Caco-2 (cell line): Measurements from ENCODE around the gene SDK2. TPM values are rescaled to one million over a fixed set of nuclear protein-coding genes. Genes with fewer than 3 reads are reported as not detected.

Experiments
- BruUV-seq: library from RNA; stranded (reverse); fragments of 400-500 nt; replicated peaks from 2 replicates; lab custom pipeline; 2021; lab: Mats Ljungman, UMichigan
- CTCF ChIA-PET: fragments of 300-600 bp; sonication (Branson Sonifier 250); formaldehyde crosslinking; loops from one replicate; lab custom pipeline; 2022; ENCODE audit warnings: antibody characterized with exemption; lab: Charles Lee
- POLR2A ChIA-PET: fragments of 300-600 bp; sonication (Branson Sonifier 250); formaldehyde crosslinking; loops from one replicate; lab custom pipeline; 2022; ENCODE audit warnings: antibody characterized with exemption; lab: Charles Lee
- DNase-seq, 2 experiments: peaks; one replicate each; pipeline versions ENCODE4 v3.0.0 to v3.0.0-alpha.2; 2020 to 2022
- H3K27me3 ChIP-seq: replicated peaks from 2 replicates; pipeline ENCODE4 v1.6.0; 2011; ENCODE audit warnings: low read length; ENCODE audit not compliant: control insufficient read depth, insufficient read depth
- H3K36me3 ChIP-seq: 2 replicates; pipeline ENCODE4 v1.5.1; 2011; ENCODE audit warnings: low read length; ENCODE audit not compliant: control insufficient read depth, insufficient read depth
- H3K4me1 ChIP-seq: fragments of 250-450 bp; sonication (Bioruptor Pico); 2 replicates; pipeline ENCODE4 v1.5.1; 2020; ENCODE audit warnings: mild to moderate bottlenecking
- H3K4me3 ChIP-seq: 2 replicates; pipeline ENCODE4 v1.5.1; 2011; ENCODE audit warnings: low read depth, mild to moderate bottlenecking, control low read depth, low read length
- H3K9me3 ChIP-seq: fragments of 250-450 bp; sonication (Bioruptor Pico); 2 replicates; pipeline ENCODE4 v1.5.1; 2020; ENCODE audit warnings: mild to moderate bottlenecking, moderate library complexity
- H3K27ac Mint-ChIP-seq: one replicate; pipeline ENCODE4 v1.8.0; 2022; ENCODE audit warnings: mixed read lengths; ENCODE audit not compliant: unreplicated experiment
- H3K27me3 Mint-ChIP-seq: one replicate; pipeline ENCODE4 v1.8.0; 2022; ENCODE audit warnings: mixed read lengths; ENCODE audit not compliant: insufficient read depth, unreplicated experiment
- H3K36me3 Mint-ChIP-seq: one replicate; pipeline ENCODE4 v1.8.0; 2022; ENCODE audit warnings: mild to moderate bottlenecking, mixed read lengths; ENCODE audit not compliant: insufficient read depth, unreplicated experiment
- H3K4me1 Mint-ChIP-seq: one replicate; pipeline ENCODE4 v1.8.0; 2022; ENCODE audit warnings: low read depth, mixed read lengths; ENCODE audit not compliant: unreplicated experiment
- H3K4me3 Mint-ChIP-seq: one replicate; pipeline ENCODE4 v1.8.0; 2022; ENCODE audit warnings: mild to moderate bottlenecking, moderate library complexity, mixed read lengths; ENCODE audit not compliant: unreplicated experiment
- H3K9me3 Mint-ChIP-seq: one replicate; pipeline ENCODE4 v1.8.0; 2022; ENCODE audit warnings: mixed read lengths; ENCODE audit not compliant: unreplicated experiment
- intact Hi-C: fragments of 100-400 bp; cut with micrococcal nuclease; formaldehyde crosslinking; loops from one replicate; pipeline ENCODE4 v1.10.0; 2022; ENCODE audit not compliant: unreplicated experiment
- total RNA-seq: library from RNA; stranded (reverse); gene quantifications from 2 replicates; pipeline ENCODE4 v1.2.3, GENCODE V29; 2022
- TF ChIP-seq, protein P1 (sequence below), 2 experiments: fragments of 200-600 bp in 1 of 2; IDR thresholded peaks; 1 replicate in 1 of 2; 2 replicates in 1 of 2; pipeline versions ENCODE4 v1.5.1 to v1.8.0; 2011 to 2022; ENCODE audit warnings: antibody characterized with exemption in 1 of 2, control low read depth in 1 of 2, inconsistent platforms in 1 of 2, low read depth in 1 of 2, low read length in 1 of 2, mild to moderate bottlenecking in 1 of 2, moderate library complexity in 1 of 2; ENCODE audit not compliant: insufficient read depth in 1 of 2, severe bottlenecking in 1 of 2, unreplicated experiment in 1 of 2

Gene SDK2
- total RNA-seq, 1 experiment from 2014 or later = 0.09 TPM

DNA sequence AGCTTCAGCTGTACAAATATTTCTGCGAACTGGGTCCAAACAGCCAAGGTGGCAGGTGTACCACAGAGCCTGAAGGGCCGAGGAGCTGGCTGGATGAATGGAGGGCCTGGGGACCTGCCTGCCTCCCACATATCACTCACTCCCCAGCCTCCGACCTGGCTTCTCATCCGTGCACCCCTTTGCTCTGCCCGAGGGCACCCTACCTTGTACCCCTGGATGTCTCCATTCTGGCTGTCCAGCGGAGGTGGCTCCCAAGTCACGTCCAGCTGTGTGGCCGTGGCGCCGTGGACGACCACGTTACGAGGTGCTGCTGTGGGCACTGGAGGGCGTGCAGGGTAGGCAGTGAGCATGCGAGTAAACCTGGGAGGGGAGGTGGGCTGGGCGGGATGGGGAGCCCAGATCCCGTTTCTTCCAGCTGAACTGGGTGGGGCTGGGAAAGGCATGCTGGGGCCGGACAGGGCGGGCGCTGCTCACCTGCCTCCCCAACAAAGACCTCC is 265.2 kb downstream of the SDK2 start:
- CTCF ChIA-PET = no interaction called here

DNA sequence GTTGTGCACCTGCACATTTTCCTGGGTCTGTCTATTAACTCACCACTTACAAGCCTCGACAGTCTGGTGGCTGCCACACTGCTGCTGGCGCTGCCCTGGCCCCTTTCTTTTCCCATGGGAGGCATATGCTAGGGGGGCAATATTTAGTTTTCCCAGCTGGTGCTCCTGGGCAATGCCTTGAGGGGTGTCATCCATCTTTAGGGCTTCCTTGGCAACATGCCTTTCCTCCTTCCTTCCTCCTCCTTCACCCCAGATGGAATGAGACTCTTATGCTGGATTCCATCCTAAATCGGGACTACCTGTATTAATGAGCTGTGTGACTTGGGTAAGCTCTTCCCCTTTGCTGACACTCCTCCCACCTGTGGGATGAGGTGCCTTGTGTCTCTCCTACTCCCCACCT is 267.6 kb downstream of the SDK2 start:
- H3K27me3 ChIP-seq = no peaks in the 10 kb centered on the region; the same call in none of the 2 replicates
- ChIA-PET CTCF (no interaction called here), POLR2A (no interaction called here)
- Mint-ChIP-seq H3K4me3 (no peak overlapping the region), H3K9me3 (no peaks in the 10 kb centered on the region), H3K4me1 (no peaks in the 10 kb centered on the region), H3K27me3 (peaks cover 21% of the 10 kb centered on the region), H3K36me3 (no peaks in the 10 kb centered on the region), H3K27ac (no peak overlapping the region)
- H3K36me3 ChIP-seq = no peaks in the 10 kb centered on the region
- TF ChIP-seq, protein P1, sequence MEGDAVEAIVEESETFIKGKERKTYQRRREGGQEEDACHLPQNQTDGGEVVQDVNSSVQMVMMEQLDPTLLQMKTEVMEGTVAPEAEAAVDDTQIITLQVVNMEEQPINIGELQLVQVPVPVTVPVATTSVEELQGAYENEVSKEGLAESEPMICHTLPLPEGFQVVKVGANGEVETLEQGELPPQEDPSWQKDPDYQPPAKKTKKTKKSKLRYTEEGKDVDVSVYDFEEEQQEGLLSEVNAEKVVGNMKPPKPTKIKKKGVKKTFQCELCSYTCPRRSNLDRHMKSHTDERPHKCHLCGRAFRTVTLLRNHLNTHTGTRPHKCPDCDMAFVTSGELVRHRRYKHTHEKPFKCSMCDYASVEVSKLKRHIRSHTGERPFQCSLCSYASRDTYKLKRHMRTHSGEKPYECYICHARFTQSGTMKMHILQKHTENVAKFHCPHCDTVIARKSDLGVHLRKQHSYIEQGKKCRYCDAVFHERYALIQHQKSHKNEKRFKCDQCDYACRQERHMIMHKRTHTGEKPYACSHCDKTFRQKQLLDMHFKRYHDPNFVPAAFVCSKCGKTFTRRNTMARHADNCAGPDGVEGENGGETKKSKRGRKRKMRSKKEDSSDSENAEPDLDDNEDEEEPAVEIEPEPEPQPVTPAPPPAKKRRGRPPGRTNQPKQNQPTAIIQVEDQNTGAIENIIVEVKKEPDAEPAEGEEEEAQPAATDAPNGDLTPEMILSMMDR (IDR thresholded peaks at IDR 0.05; ENCODE audit: insufficient read depth in 1 of 2, low read depth in 1 of 2, low read length in 1 of 2, severe bottlenecking in 1 of 2, unreplicated experiment in 1 of 2) = no peak
- H3K4me3 ChIP-seq = no peak overlapping the region
- intact Hi-C loops = no loop called here
- no peaks in the 10 kb centered on the region for H3K4me1 ChIP-seq
- no TSS peak for BruUV-seq
- no peaks in the 10 kb centered on the region for H3K9me3 ChIP-seq
- no peak for DNase-seq

More for the DNA sequence above, 265.2 kb downstream of the SDK2 start:
- no TSS peak for BruUV-seq
- H3K4me3 ChIP-seq = no peak overlapping the region
- Mint-ChIP-seq H3K9me3 (no peaks in the 10 kb centered on the region), H3K27me3 (peaks cover 19% of the 10 kb centered on the region), H3K36me3 (no peaks in the 10 kb centered on the region), H3K27ac (no peak overlapping the region), H3K4me1 (no peaks in the 10 kb centered on the region), H3K4me3 (no peak overlapping the region)
- H3K27me3 ChIP-seq = no peaks in the 10 kb centered on the region; the same call in 1 of the 2 replicates
- H3K36me3 ChIP-seq = no peaks in the 10 kb centered on the region
- TF ChIP-seq, protein P1 (IDR thresholded peaks at IDR 0.05; ENCODE audit: insufficient read depth in 1 of 2, low read depth in 1 of 2, low read length in 1 of 2, severe bottlenecking in 1 of 2, unreplicated experiment in 1 of 2) = no peak
- no peaks in the 10 kb centered on the region for H3K4me1 ChIP-seq
- POLR2A ChIA-PET = no interaction called here
- no peaks in the 10 kb centered on the region for H3K9me3 ChIP-seq
- no peak for DNase-seq
- intact Hi-C loops = no loop called here

DNA sequence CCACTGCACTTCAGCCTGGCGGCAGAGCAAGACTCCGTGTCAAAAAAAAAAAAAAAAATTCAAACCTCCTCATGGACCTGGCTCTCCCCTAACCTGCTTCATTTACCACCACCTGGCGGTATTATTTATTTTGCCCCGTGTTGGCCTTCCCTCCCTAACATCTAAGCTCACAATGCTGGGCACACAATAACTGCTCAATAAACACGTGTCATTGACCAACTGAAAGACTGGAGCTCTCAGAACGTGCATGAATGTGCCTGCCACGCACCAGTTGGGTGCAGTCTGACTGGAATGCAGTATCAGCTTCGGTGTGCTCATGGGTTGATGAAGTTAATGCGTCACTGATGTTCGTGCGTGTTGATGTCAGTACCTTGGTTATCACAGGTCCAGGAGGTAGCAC is 268.1 kb downstream of the SDK2 start:
- Histone ChIP-seq H3K27me3 (no peaks in the 10 kb centered on the region; the same call in none of the 2 replicates), H3K36me3 (no peaks in the 10 kb centered on the region), H3K4me3 (no peak overlapping the region), H3K9me3 (no peaks in the 10 kb centered on the region), H3K4me1 (no peaks in the 10 kb centered on the region)
- no peaks in the 10 kb centered on the region for H3K9me3 Mint-ChIP-seq
- no peaks in the 10 kb centered on the region for H3K4me1 Mint-ChIP-seq
- no TSS peak for BruUV-seq
- no peak overlapping the region for H3K4me3 Mint-ChIP-seq
- ChIA-PET CTCF (no interaction called here), POLR2A (no interaction called here)
- no peak overlapping the region for H3K27ac Mint-ChIP-seq
- intact Hi-C loops = no loop called here
- TF ChIP-seq, protein P1 (IDR thresholded peaks at IDR 0.05; ENCODE audit: insufficient read depth in 1 of 2, low read depth in 1 of 2, low read length in 1 of 2, severe bottlenecking in 1 of 2, unreplicated experiment in 1 of 2) = no peak
- no peaks in the 10 kb centered on the region for H3K36me3 Mint-ChIP-seq
- peaks cover 24% of the 10 kb centered on the region for H3K27me3 Mint-ChIP-seq
- no peak for DNase-seq
